HepG2 (cell line): ENCODE data around the gene GADD45A. TPM values are rescaled to one million over a fixed set of nuclear protein-coding genes. Genes with fewer than 3 reads are reported as not detected.

Experiments
- BRF2 ChIP-seq: sonication (generic); formaldehyde crosslinking; IDR thresholded peaks from 2 replicates; pipeline ENCODE4 v1.8.1; 2022; ENCODE audit warnings: mild to moderate bottlenecking, missing genetic modification reagents
- CREB1 ChIP-seq, 2 experiments: fragments of 450-650 bp in 1 of 2; IDR thresholded peaks; 2 replicates each; pipeline ENCODE4 v1.6.1; 2016 to 2017; ENCODE audit warnings: control low read depth in 1 of 2, mild to moderate bottlenecking in 1 of 2, missing compliant biosample characterization in 1 of 2, missing genetic modification characterization in 1 of 2
- GATAD1 ChIP-seq: IDR thresholded peaks from 2 replicates; pipeline ENCODE4 v1.6.1; 2016; ENCODE audit warnings: missing genetic modification reagents, missing compliant biosample characterization
- HMGXB3 ChIP-seq: sonication (generic); formaldehyde crosslinking; IDR thresholded peaks from 2 replicates; pipeline ENCODE4 v1.4.0; 2020; ENCODE audit warnings: missing genetic modification reagents, borderline replicate concordance
- NFKB2 ChIP-seq: sonication (generic); formaldehyde crosslinking; IDR thresholded peaks from 2 replicates; pipeline ENCODE4 v1.4.0; 2020; ENCODE audit warnings: missing genetic modification reagents, borderline replicate concordance
- PREB ChIP-seq: sonication (generic); formaldehyde crosslinking; IDR thresholded peaks from 2 replicates; pipeline ENCODE4 v1.4.0; 2020; ENCODE audit warnings: missing genetic modification reagents
- RFX5 ChIP-seq: IDR thresholded peaks from 2 replicates; pipeline ENCODE4 v1.6.1; 2011; ENCODE audit warnings: low read depth, low read length, improper control_type of control experiment
- SAP130 ChIP-seq: IDR thresholded peaks from 2 replicates; pipeline ENCODE4 v1.6.1; 2016; ENCODE audit warnings: low read depth
- ZBTB40 ChIP-seq, 2 experiments: fragments of 450-650 bp in 1 of 2; sonication (generic) in 1 of 2; formaldehyde crosslinking in 1 of 2; IDR thresholded peaks; 2 replicates each; pipeline versions ENCODE4 v1.6.1 to v1.8.0; 2016 to 2022; ENCODE audit warnings: antibody characterized with exemption in 1 of 2, mild to moderate bottlenecking in 1 of 2, missing genetic modification reagents in 1 of 2
- ZBTB42 ChIP-seq: sonication (generic); formaldehyde crosslinking; IDR thresholded peaks from 2 replicates; pipeline ENCODE4 v1.5.0; 2020; ENCODE audit warnings: mild to moderate bottlenecking, missing genetic modification reagents
- ZNF589 ChIP-seq: sonication (generic); formaldehyde crosslinking; conservative IDR thresholded peaks from 2 replicates; pipeline ENCODE4 v1.8.0; 2022; ENCODE audit warnings: mild to moderate bottlenecking, moderate library complexity, missing genetic modification reagents
- polyA plus RNA-seq, 8 experiments: library from polyadenylated mRNA; depleted of rRNA in 3 of 8; stranded (reverse) in 7 of 8; unstranded in 1 of 8; fragments of >200 nt; fragmentation: Illumina TruSeq in 4 of 8; extraction: Trizol in 4 of 8; gene quantifications; 2 replicates each; pipeline versions ENCODE4 v1.2.1 to v1.2.3, GENCODE V29; 2011 to 2016; ENCODE audit warnings: low read depth in 4 of 8, missing spikeins in 1 of 8, mixed read lengths in 1 of 8; ENCODE audit not compliant: insufficient read depth in 1 of 8
- total RNA-seq, 5 experiments: library from RNA; depleted of rRNA; stranded (reverse); fragments of >200 nt; fragmentation: Illumina TruSeq; extraction: Trizol; gene quantifications; 2 replicates each; pipeline ENCODE4 v1.2.3, GENCODE V29; 2016; ENCODE audit warnings: low read depth in 1 of 5

Gene GADD45A
- total and polyA plus RNA-seq, 2 of the 13 experiments (the other 11 are each of a cell fraction or from before 2014, with no cell fraction given) = 33.2 to 46.2 TPM

- TF ChIP-seq ZBTB40 (IDR thresholded peaks at IDR 0.05) = no peak
- no peak for TF ChIP-seq ZBTB40 (CRISPR knock-in tag; IDR thresholded peaks at IDR 0.05)
- peak; percentile 39; the same call in 1 of the 2 replicates for TF ChIP-seq HMGXB3
- TF ChIP-seq ZBTB42 (CRISPR knock-in tag) = no peak
- no peak for TF ChIP-seq BRF2
- TF ChIP-seq PREB (CRISPR knock-in tag) = no peak
- TF ChIP-seq CREB1 (IDR thresholded peaks at IDR 0.05) = no peak
- TF ChIP-seq CREB1 (CRISPR knock-in tag; IDR thresholded peaks at IDR 0.05) = peak; percentile 19; the same call in 1 of the 2 replicates
- no peak for TF ChIP-seq ZNF589 (CRISPR knock-in tag)
- no peak for TF ChIP-seq RFX5
- peak; percentile 42 for TF ChIP-seq SAP130
- no peak for TF ChIP-seq GATAD1 (CRISPR knock-in tag)
- TF ChIP-seq NFKB2 = no peak
These were observed 1.7 kb upstream of the GADD45A start (continued) for GRCh38 chr1:67683316-67683715.
